Measurements from ENCODE around the gene FUT6.
"Not testable (repeated sequence)": the region's sequence is repeated elsewhere in the genome, so short reads cannot be mapped to it uniquely, and the experiment has no call there.

Gene FUT6

GRCh38 chr19:5782945-5783919, 56.3 kb downstream of the FUT6 start (continued):
- TF ChIP-seq, protein P1, sequence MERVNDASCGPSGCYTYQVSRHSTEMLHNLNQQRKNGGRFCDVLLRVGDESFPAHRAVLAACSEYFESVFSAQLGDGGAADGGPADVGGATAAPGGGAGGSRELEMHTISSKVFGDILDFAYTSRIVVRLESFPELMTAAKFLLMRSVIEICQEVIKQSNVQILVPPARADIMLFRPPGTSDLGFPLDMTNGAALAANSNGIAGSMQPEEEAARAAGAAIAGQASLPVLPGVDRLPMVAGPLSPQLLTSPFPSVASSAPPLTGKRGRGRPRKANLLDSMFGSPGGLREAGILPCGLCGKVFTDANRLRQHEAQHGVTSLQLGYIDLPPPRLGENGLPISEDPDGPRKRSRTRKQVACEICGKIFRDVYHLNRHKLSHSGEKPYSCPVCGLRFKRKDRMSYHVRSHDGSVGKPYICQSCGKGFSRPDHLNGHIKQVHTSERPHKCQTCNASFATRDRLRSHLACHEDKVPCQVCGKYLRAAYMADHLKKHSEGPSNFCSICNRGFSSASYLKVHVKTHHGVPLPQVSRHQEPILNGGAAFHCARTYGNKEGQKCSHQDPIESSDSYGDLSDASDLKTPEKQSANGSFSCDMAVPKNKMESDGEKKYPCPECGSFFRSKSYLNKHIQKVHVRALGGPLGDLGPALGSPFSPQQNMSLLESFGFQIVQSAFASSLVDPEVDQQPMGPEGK (CRISPR knock-in tag; IDR thresholded peaks at IDR 0.05; ENCODE audit: borderline replicate concordance), result no peak
- TF ChIP-seq CSDC2 (CRISPR knock-in tag; IDR thresholded peaks at IDR 0.05) (no peak), ZNF565 (CRISPR knock-in tag; conservative IDR thresholded peaks at IDR 0.05; ENCODE audit: low read depth) (no peak)

GRCh38 chr19:5782322-5782721, 57.2 kb downstream of the FUT6 start:
- TF ChIP-seq TCF4 (CRISPR knock-in tag; IDR thresholded peaks at IDR 0.05; ENCODE audit: borderline replicate concordance), result no peak
- TF ChIP-seq RARB (CRISPR knock-in tag; IDR thresholded peaks at IDR 0.05), result no peak
- TF ChIP-seq ZNF70 (CRISPR knock-in tag; IDR thresholded peaks at IDR 0.05), result no peak
- no peak for TF ChIP-seq BACH2 (CRISPR knock-in tag; IDR thresholded peaks at IDR 0.05; ENCODE audit: borderline replicate concordance)
- no peak for TF ChIP-seq TOX (CRISPR knock-in tag; IDR thresholded peaks at IDR 0.05; ENCODE audit: borderline replicate concordance)
- no peak for TF ChIP-seq CREB5 (CRISPR knock-in tag; IDR thresholded peaks at IDR 0.05; ENCODE audit: low read depth)
- TF ChIP-seq GLIS3 (CRISPR knock-in tag; IDR thresholded peaks at IDR 0.05), result no peak
- TF ChIP-seq TSHZ2 (CRISPR knock-in tag; IDR thresholded peaks at IDR 0.05), result no peak
- no peak for TF ChIP-seq ZNF565 (CRISPR knock-in tag; conservative IDR thresholded peaks at IDR 0.05; ENCODE audit: low read depth)
- TF ChIP-seq CSRNP3 (CRISPR knock-in tag; IDR thresholded peaks at IDR 0.05), result no peak
- no peak for TF ChIP-seq ZFP3 (CRISPR knock-in tag; IDR thresholded peaks at IDR 0.05)
- TF ChIP-seq PPARA (CRISPR knock-in tag; IDR thresholded peaks at IDR 0.05; ENCODE audit: borderline replicate concordance), result no peak
- TF ChIP-seq ZC3H10 (CRISPR knock-in tag; IDR thresholded peaks at IDR 0.05), result no peak
- TF ChIP-seq SNAI2 (CRISPR knock-in tag; IDR thresholded peaks at IDR 0.05), result no peak
- TF ChIP-seq ESRRG (CRISPR knock-in tag; IDR thresholded peaks at IDR 0.05), result no peak
- TF ChIP-seq, protein P2, sequence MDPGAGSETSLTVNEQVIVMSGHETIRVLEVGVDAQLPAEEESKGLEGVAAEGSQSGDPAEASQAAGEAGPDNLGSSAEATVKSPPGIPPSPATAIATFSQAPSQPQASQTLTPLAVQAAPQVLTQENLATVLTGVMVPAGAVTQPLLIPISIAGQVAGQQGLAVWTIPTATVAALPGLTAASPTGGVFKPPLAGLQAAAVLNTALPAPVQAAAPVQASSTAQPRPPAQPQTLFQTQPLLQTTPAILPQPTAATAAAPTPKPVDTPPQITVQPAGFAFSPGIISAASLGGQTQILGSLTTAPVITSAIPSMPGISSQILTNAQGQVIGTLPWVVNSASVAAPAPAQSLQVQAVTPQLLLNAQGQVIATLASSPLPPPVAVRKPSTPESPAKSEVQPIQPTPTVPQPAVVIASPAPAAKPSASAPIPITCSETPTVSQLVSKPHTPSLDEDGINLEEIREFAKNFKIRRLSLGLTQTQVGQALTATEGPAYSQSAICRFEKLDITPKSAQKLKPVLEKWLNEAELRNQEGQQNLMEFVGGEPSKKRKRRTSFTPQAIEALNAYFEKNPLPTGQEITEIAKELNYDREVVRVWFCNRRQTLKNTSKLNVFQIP (CRISPR knock-in tag; IDR thresholded peaks at IDR 0.05; ENCODE audit: borderline replicate concordance, low read depth), result no peak
- TF ChIP-seq CSDC2 (CRISPR knock-in tag; IDR thresholded peaks at IDR 0.05), result no peak
- TF ChIP-seq ISL1 (CRISPR knock-in tag; IDR thresholded peaks at IDR 0.05), result no peak
- TF ChIP-seq ZNF8 (CRISPR knock-in tag; IDR thresholded peaks at IDR 0.05), result no peak
- peak; percentile 9 for ATAC-seq

DNA sequence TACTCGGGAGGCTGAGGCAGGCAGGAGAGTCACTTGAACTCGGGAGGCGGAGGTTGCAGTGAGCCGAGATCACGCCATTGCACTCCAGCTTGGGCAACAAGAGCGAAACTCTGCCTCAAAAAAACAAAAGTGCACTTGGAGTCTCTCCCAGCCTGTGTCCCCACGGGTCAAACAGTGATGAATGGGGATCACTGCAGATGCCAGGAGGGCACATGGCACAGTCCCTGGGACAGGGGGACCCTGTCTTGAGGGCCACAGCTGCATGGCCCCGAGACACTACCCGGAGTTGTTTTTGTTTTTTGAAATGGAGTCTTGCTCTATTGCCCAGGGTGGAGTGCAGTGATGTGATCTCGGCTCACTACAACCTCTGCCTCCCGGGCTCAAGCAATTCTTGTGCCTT, 58.6 kb downstream of the FUT6 start:
- ATAC-seq, result not testable (repeated sequence)
